Endothelial cell (in vitro differentiated cells): Measurements from ENCODE around the gene LAMTOR2. TPM values are rescaled to one million over a fixed set of nuclear protein-coding genes. Genes with fewer than 3 reads are reported as not detected.

Experiments used
- DNase-seq: peaks from one replicate; pipeline ENCODE4 v3.0.0; 2021; ENCODE audit warnings: low spot score
- H3K27ac Mint-ChIP-seq: one replicate; pipeline ENCODE4 v1.8.0; 2021; ENCODE audit warnings: mixed read lengths, inconsistent platforms; ENCODE audit not compliant: unreplicated experiment
- H3K27me3 Mint-ChIP-seq: one replicate; pipeline ENCODE4 v1.8.0; 2021; ENCODE audit warnings: mild to moderate bottlenecking, moderate library complexity, mixed read lengths, inconsistent platforms; ENCODE audit not compliant: unreplicated experiment
- H3K36me3 Mint-ChIP-seq: one replicate; pipeline ENCODE4 v1.8.0; 2021; ENCODE audit warnings: mild to moderate bottlenecking, low read depth, mixed read lengths, inconsistent platforms; ENCODE audit not compliant: unreplicated experiment
- H3K4me1 Mint-ChIP-seq: one replicate; pipeline ENCODE4 v1.8.0; 2021; ENCODE audit warnings: mild to moderate bottlenecking, mixed read lengths, inconsistent platforms; ENCODE audit not compliant: unreplicated experiment
- H3K4me3 Mint-ChIP-seq: one replicate; pipeline ENCODE4 v1.8.0; 2021; ENCODE audit warnings: mild to moderate bottlenecking, mixed read lengths, inconsistent platforms; ENCODE audit not compliant: unreplicated experiment
- H3K9me3 Mint-ChIP-seq: one replicate; pipeline ENCODE4 v1.8.0; 2021; ENCODE audit warnings: mixed read lengths, inconsistent platforms; ENCODE audit not compliant: unreplicated experiment
- total RNA-seq: library from RNA; stranded (reverse); fragmentation: NEBNext Ultra II Directional; extraction: Animal tissue kit (Norgen Biotek cat#: 25700); gene quantifications from one replicate; pipeline ENCODE4 v1.2.1, GENCODE V29; 2021; ENCODE audit not compliant: unreplicated experiment
- TF ChIP-seq, protein P1 (sequence below): fragments of 200-600 bp; sonication (generic); IDR thresholded peaks from one replicate; pipeline ENCODE4 v1.5.0; 2021; ENCODE audit warnings: antibody characterized with exemption; ENCODE audit not compliant: unreplicated experiment

LAMTOR2 gene
- total RNA-seq, 1 donor from 2014 or later, result 82.4 TPM

GRCh38 chr1:156089704-156090103 lies 35.1 kb downstream of the LAMTOR2 start:
- peaks cover 32% of the 10 kb centered on the region for H3K4me1 Mint-ChIP-seq
- no peaks in the 10 kb centered on the region for H3K9me3 Mint-ChIP-seq
- TF ChIP-seq, protein P1, sequence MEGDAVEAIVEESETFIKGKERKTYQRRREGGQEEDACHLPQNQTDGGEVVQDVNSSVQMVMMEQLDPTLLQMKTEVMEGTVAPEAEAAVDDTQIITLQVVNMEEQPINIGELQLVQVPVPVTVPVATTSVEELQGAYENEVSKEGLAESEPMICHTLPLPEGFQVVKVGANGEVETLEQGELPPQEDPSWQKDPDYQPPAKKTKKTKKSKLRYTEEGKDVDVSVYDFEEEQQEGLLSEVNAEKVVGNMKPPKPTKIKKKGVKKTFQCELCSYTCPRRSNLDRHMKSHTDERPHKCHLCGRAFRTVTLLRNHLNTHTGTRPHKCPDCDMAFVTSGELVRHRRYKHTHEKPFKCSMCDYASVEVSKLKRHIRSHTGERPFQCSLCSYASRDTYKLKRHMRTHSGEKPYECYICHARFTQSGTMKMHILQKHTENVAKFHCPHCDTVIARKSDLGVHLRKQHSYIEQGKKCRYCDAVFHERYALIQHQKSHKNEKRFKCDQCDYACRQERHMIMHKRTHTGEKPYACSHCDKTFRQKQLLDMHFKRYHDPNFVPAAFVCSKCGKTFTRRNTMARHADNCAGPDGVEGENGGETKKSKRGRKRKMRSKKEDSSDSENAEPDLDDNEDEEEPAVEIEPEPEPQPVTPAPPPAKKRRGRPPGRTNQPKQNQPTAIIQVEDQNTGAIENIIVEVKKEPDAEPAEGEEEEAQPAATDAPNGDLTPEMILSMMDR, result no peak
- H3K27me3 Mint-ChIP-seq, result peaks cover 3% of the 10 kb centered on the region
- no peak overlapping the region for H3K4me3 Mint-ChIP-seq
- DNase-seq, result no peak
- H3K27ac Mint-ChIP-seq, result peak overlapping the region; percentile 42
- H3K36me3 Mint-ChIP-seq, result peaks cover 12% of the 10 kb centered on the region

DNA sequence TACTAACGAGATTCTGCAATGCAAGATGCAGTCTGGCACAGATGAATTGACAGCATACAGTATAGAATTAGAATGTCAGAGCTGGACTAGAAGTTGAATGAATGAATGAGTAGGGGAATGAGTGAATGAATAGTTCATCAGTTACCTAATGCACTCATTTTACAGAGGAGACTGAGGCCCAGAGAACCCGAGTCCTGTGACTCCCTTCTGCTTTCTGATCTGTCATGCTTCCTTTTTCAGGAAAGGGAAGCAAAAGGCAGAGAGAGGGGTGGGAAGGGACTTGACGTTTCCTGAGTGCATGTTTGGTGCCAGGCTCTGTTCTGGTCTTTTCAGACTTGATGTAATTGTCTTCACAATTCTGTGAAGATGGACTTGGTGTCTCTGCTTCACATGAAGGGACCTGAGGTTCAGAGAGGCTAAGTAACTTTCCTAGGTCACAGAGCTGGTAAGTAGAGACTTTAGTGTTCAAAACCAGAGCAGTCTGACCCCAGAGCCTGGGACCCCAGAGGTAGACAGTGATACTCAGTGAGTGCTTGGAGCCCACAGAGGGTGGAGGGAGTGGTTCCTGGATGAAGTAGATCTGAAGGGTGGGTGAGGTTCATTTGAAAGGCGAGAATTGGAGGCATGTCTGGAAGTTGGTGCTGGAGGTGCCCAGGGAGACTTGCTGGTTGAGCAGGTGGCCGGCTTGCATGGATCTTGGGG lies 35.7 kb downstream of the LAMTOR2 start:
- Mint-ChIP-seq H3K27me3 (peaks cover 3% of the 10 kb centered on the region), H3K4me1 (peaks cover 28% of the 10 kb centered on the region), H3K9me3 (no peaks in the 10 kb centered on the region), H3K27ac (peak overlapping the region; percentile 86), H3K4me3 (peak overlapping the region; percentile 70), H3K36me3 (peaks cover 12% of the 10 kb centered on the region)
- TF ChIP-seq, protein P1, result no peak
- DNase-seq, result no peak

GRCh38 chr1:156090840-156091188 lies 36.2 kb downstream of the LAMTOR2 start:
- DNase-seq, result peak; percentile 87
- Mint-ChIP-seq H3K36me3 (peaks cover 13% of the 10 kb centered on the region), H3K4me3 (peak overlapping the region; percentile 70), H3K27me3 (peaks cover 3% of the 10 kb centered on the region), H3K27ac (peak overlapping the region; percentile 86), H3K4me1 (peaks cover 25% of the 10 kb centered on the region), H3K9me3 (no peaks in the 10 kb centered on the region)
- TF ChIP-seq, protein P1, result peak; percentile 97

GRCh38 chr1:156091610-156092009 lies 37.0 kb downstream of the LAMTOR2 start:
- no peak for DNase-seq
- H3K4me1 Mint-ChIP-seq, result peaks cover 25% of the 10 kb centered on the region
- H3K27me3 Mint-ChIP-seq, result peaks cover 2% of the 10 kb centered on the region
- H3K4me3 Mint-ChIP-seq, result peak overlapping the region; percentile 62
- H3K36me3 Mint-ChIP-seq, result peaks cover 21% of the 10 kb centered on the region
- peak overlapping the region; percentile 30 for H3K27ac Mint-ChIP-seq
- TF ChIP-seq, protein P1, result no peak
- H3K9me3 Mint-ChIP-seq, result no peaks in the 10 kb centered on the region

- peak overlapping the region; percentile 82 for H3K27ac Mint-ChIP-seq
- H3K27me3 Mint-ChIP-seq, result peaks cover 9% of the 10 kb centered on the region
- peak overlapping the region; percentile 22 for H3K4me3 Mint-ChIP-seq
- no peak for DNase-seq
- TF ChIP-seq, protein P1, result no peak
- H3K9me3 Mint-ChIP-seq, result no peaks in the 10 kb centered on the region
- H3K36me3 Mint-ChIP-seq, result peaks cover 46% of the 10 kb centered on the region
- peaks cover 33% of the 10 kb centered on the region for H3K4me1 Mint-ChIP-seq
These were observed 41.4 kb downstream of the LAMTOR2 start for GRCh38 chr1:156095906-156096508.
